GM23248 (cell line): ENCODE measurements around the gene TRAM2. TPM values are rescaled to one million over a fixed set of nuclear protein-coding genes. Genes with fewer than 3 reads are reported as not detected.

Source experiments
- DNase-seq: peaks from one replicate; pipeline ENCODE4 v3.0.0-alpha.2; 2015
- H2AFZ ChIP-seq: fragments of 200-600 bp; sonication (generic); 2 replicates; pipeline ENCODE4 v1.6.1; 2016; ENCODE audit warnings: antibody characterized with exemption
- H3F3A ChIP-seq: fragments of 200-600 bp; sonication (generic); 2 replicates; pipeline ENCODE4 v1.6.1; 2016; ENCODE audit warnings: mild to moderate bottlenecking, antibody characterized with exemption, mixed run types; ENCODE audit not compliant: insufficient read depth
- H3K27ac ChIP-seq: fragments of 200-600 bp; sonication (generic); 2 replicates; pipeline ENCODE4 v1.5.1; 2016; ENCODE audit warnings: mild to moderate bottlenecking
- H3K27me3 ChIP-seq: fragments of 200-600 bp; sonication (generic); replicated peaks from 2 replicates; pipeline ENCODE4 v1.6.1; 2016; ENCODE audit warnings: mild to moderate bottlenecking; ENCODE audit not compliant: insufficient read depth
- H3K36me3 ChIP-seq: fragments of 200-600 bp; sonication (generic); 2 replicates; pipeline ENCODE4 v1.6.1; 2016; ENCODE audit warnings: low read depth, mild to moderate bottlenecking
- H3K4me1 ChIP-seq: fragments of 200-600 bp; sonication (generic); 2 replicates; pipeline ENCODE4 v1.6.1; 2016; ENCODE audit warnings: mild to moderate bottlenecking; ENCODE audit not compliant: insufficient read depth
- H3K4me2 ChIP-seq: fragments of 200-600 bp; sonication (generic); one replicate; pipeline ENCODE4 v1.6.1; 2016; ENCODE audit warnings: mild to moderate bottlenecking; ENCODE audit not compliant: unreplicated experiment
- H3K4me3 ChIP-seq: fragments of 200-600 bp; sonication (generic); 2 replicates; pipeline ENCODE4 v1.5.1; 2016; ENCODE audit warnings: mild to moderate bottlenecking
- H3K79me2 ChIP-seq: fragments of 200-600 bp; sonication (generic); 2 replicates; pipeline ENCODE4 v1.6.1; 2016; ENCODE audit warnings: mild to moderate bottlenecking; ENCODE audit not compliant: insufficient read depth
- H3K9ac ChIP-seq: fragments of 200-600 bp; sonication (generic); 2 replicates; pipeline ENCODE4 v1.6.1; 2016; ENCODE audit warnings: mild to moderate bottlenecking
- H3K9me2 ChIP-seq: fragments of 200-600 bp; sonication (generic); 2 replicates; pipeline ENCODE4 v1.6.1; 2016; ENCODE audit warnings: mixed run types, mild to moderate bottlenecking, moderate library complexity; ENCODE audit not compliant: insufficient read depth
- H3K9me3 ChIP-seq: fragments of 200-600 bp; sonication (generic); one replicate; pipeline ENCODE4 v1.6.1; 2017; ENCODE audit warnings: low read depth
- H4K20me1 ChIP-seq: fragments of 200-600 bp; sonication (generic); 2 replicates; pipeline ENCODE4 v1.6.0; 2016; ENCODE audit not compliant: insufficient read depth
- EZH2 ChIP-seq: fragments of 200-600 bp; sonication (generic); IDR thresholded peaks from 2 replicates; pipeline ENCODE4 v1.6.1; 2018; ENCODE audit warnings: antibody characterized with exemption, mild to moderate bottlenecking; ENCODE audit not compliant: insufficient read depth, poor library complexity, severe bottlenecking
- EZH2phosphoT487 ChIP-seq: fragments of 200-600 bp; sonication (generic); IDR thresholded peaks from 2 replicates; pipeline ENCODE4 v1.6.1; 2018; ENCODE audit warnings: antibody characterized with exemption, moderate library complexity, mild to moderate bottlenecking, low read depth; ENCODE audit not compliant: insufficient read depth
- WGBS, 2 experiments: methylation state at CpG; one replicate each; pipeline ENCODE4 v1.1.6; 2015 to 2017; ENCODE audit warnings: low lambda C conversion rate in 2 of 2, low coverage in 1 of 2; ENCODE audit errors: missing lambda C conversion rate in 2 of 2; 5-methylcytosine and 5-hydroxymethylcytosine counted together
- in situ Hi-C: fragments of 300-500 bp; cut with MboI; formaldehyde crosslinking; loops from 2 replicates; pipeline ENCODE4 v1.15.0; 2020
- polyA plus RNA-seq: library from polyadenylated mRNA; unstranded; fragments of >200 nt; fragmentation: Nextera tagmentation; extraction: Ambion mirVana; gene quantifications from 2 replicates; pipeline ENCODE4 v1.2.1, GENCODE V29; 2016
- total RNA-seq: library from RNA; depleted of rRNA; stranded (reverse); fragments of >200 nt; shearing (Covaris generic); gene quantifications from 2 replicates; pipeline ENCODE4 v1.2.3, GENCODE V29; 2014; rRNA removed

TRAM2 gene
- total RNA-seq (174 and 182 TPM in 2 replicates), polyA plus RNA-seq (141 and 145 TPM in 2 replicates)

GRCh38 chr6:52577022-52577777 is at the start of gene TRAM2:
TSS of gene TRAM2 (minus strand) at chr6:52577060. CDS start at chr6:52576915, 145 bp downstream.
- 1 to 2% methylated on average over 39 to 58 of the region's 84 CpGs for WGBS, 2 experiments
- H3K27me3 ChIP-seq: no peaks in the 10 kb centered on the region
- H3K9ac ChIP-seq: peak within 1 kb of the TSS; percentile 98
- H3K79me2 ChIP-seq: peaks cover 58% of the 10 kb centered on the region
- peaks cover 40% of the 10 kb centered on the region for H3F3A ChIP-seq
- H3K9me2 ChIP-seq: no peaks in the 10 kb centered on the region
- no peak for TF ChIP-seq EZH2
- H2AFZ ChIP-seq: peak within 1 kb of the TSS; percentile 51
- peak within 1 kb of the TSS; percentile 93 for H3K27ac ChIP-seq
- H3K4me2 ChIP-seq: peak within 1 kb of the TSS; percentile 96
- peak within 1 kb of the TSS; percentile 92 for H3K4me3 ChIP-seq
- DNase-seq: peak; percentile 90
- H3K9me3 ChIP-seq: no peaks in the 10 kb centered on the region
- H4K20me1 ChIP-seq: no peaks in the 10 kb centered on the region
- H3K4me1 ChIP-seq: peaks cover 28% of the 10 kb centered on the region
- H3K36me3 ChIP-seq: no peaks in the 10 kb centered on the region
- in situ Hi-C loops: no loop called here

- Histone ChIP-seq H3K27me3 (no peaks in the 10 kb centered on the region), H3K9ac (no peak overlapping the region), H4K20me1 (no peaks in the 10 kb centered on the region), H3K36me3 (no peaks in the 10 kb centered on the region), H3K27ac (no peak overlapping the region), H3K79me2 (no peaks in the 10 kb centered on the region), H3K9me2 (no peaks in the 10 kb centered on the region), H3F3A (no peaks in the 10 kb centered on the region), H3K4me3 (no peak overlapping the region), H2AFZ (no peak overlapping the region), H3K4me1 (no peaks in the 10 kb centered on the region; the same call in 1 of the 2 replicates), H3K4me2 (no peak overlapping the region), H3K9me3 (no peaks in the 10 kb centered on the region)
- in situ Hi-C loops: no loop called here
- no peak for DNase-seq
- 91 to 94% methylated on average over 2 of the region's 2 CpGs for WGBS, 2 experiments
- TF ChIP-seq EZH2phosphoT487 (no peak), EZH2 (no peak)
Measured at GRCh38 chr6:52622810-52623209, 46.0 kb upstream of the TRAM2 start.

- Histone ChIP-seq H3K27me3 (no peaks in the 10 kb centered on the region), H3K4me1 (peaks cover 2% of the 10 kb centered on the region), H3K79me2 (no peaks in the 10 kb centered on the region), H4K20me1 (no peaks in the 10 kb centered on the region), H3K9me3 (no peaks in the 10 kb centered on the region), H3K27ac (no peak overlapping the region), H3K4me2 (no peak overlapping the region), H2AFZ (no peak overlapping the region), H3K9ac (no peak overlapping the region), H3F3A (no peaks in the 10 kb centered on the region), H3K9me2 (no peaks in the 10 kb centered on the region), H3K4me3 (no peak overlapping the region), H3K36me3 (no peaks in the 10 kb centered on the region)
- TF ChIP-seq EZH2 (no peak), EZH2phosphoT487 (no peak)
- 58% methylated on average over 1 of the region's 1 CpG for WGBS, 2 experiments
- no peak for DNase-seq
- in situ Hi-C loops: no loop called here
Measured at GRCh38 chr6:52621631-52622030, 44.8 kb upstream of the TRAM2 start.

GRCh38 chr6:52620906-52621190 is 44.0 kb upstream of the TRAM2 start:
- Histone ChIP-seq H3K4me1 (peaks cover 10% of the 10 kb centered on the region), H3K36me3 (no peaks in the 10 kb centered on the region), H2AFZ (no peak overlapping the region), H3K9me3 (no peaks in the 10 kb centered on the region), H3K27me3 (no peaks in the 10 kb centered on the region), H3K27ac (no peak overlapping the region), H3K79me2 (no peaks in the 10 kb centered on the region), H4K20me1 (no peaks in the 10 kb centered on the region), H3K9me2 (no peaks in the 10 kb centered on the region), H3K4me2 (no peak overlapping the region), H3F3A (no peaks in the 10 kb centered on the region), H3K4me3 (no peak overlapping the region), H3K9ac (no peak overlapping the region)
- DNase-seq: peak; percentile 20
- in situ Hi-C loops: no loop called here
- TF ChIP-seq EZH2: no peak
- TF ChIP-seq EZH2phosphoT487: no peak
